Keratinocyte (primary cell): ENCODE data around the gene TRIM63. TPM values are rescaled to one million over a fixed set of nuclear protein-coding genes. Genes with fewer than 3 reads are reported as not detected.

Source experiments
- DNase-seq: peaks from one replicate; pipeline ENCODE4 v3.0.0-alpha.2; 2011; ENCODE audit warnings: low read depth, missing footprints, low spot score
- FAIRE-seq: peaks from 2 replicates; lab custom pipeline; 2011; peaks lifted over from hg19 to GRCh38; lab: Jason Lieb, UNC
- H2AFZ ChIP-seq: 2 replicates; pipeline ENCODE4 v1.6.0; 2012; ENCODE audit warnings: low read length, control low read depth, inconsistent platforms; ENCODE audit not compliant: control insufficient read depth
- H3K27ac ChIP-seq: 2 replicates; pipeline ENCODE4 v1.5.1; 2011; ENCODE audit warnings: low read length; ENCODE audit not compliant: control insufficient read depth, insufficient read depth
- H3K27me3 ChIP-seq: 3 replicates; pipeline ENCODE4 v1.6.0; 2011; ENCODE audit warnings: low read length; ENCODE audit not compliant: control insufficient read depth, insufficient read depth; ENCODE audit errors: extremely low read depth
- H3K36me3 ChIP-seq, 2 experiments: 2 replicates in 1 of 2; 3 replicates in 1 of 2; pipeline ENCODE4 v1.5.1; 2011; ENCODE audit warnings: low read length in 2 of 2, mild to moderate bottlenecking in 1 of 2; ENCODE audit not compliant: control insufficient read depth in 2 of 2, insufficient read depth in 2 of 2; ENCODE audit errors: extremely low read depth in 1 of 2
- H3K4me1 ChIP-seq: 3 replicates; pipeline ENCODE4 v1.5.1; 2011; ENCODE audit warnings: low read length; ENCODE audit not compliant: control insufficient read depth, insufficient read depth; ENCODE audit errors: extremely low read depth
- H3K4me2 ChIP-seq: 3 replicates; pipeline ENCODE4 v1.6.0; 2011; ENCODE audit warnings: low read depth, low read length; ENCODE audit not compliant: control insufficient read depth, insufficient read depth; ENCODE audit errors: extremely low read depth
- H3K4me3 ChIP-seq, 3 experiments: fragments of 200-600 bp in 1 of 3; sonication (generic) in 1 of 3; 2 replicates in 2 of 3; 3 replicates in 1 of 3; pipeline ENCODE4 v1.5.1; 2011 to 2016; ENCODE audit warnings: low read length in 3 of 3, mild to moderate bottlenecking in 3 of 3, control low read depth in 2 of 3, inconsistent platforms in 1 of 3, low read depth in 1 of 3, mixed read lengths in 1 of 3, mixed run types in 1 of 3, moderate library complexity in 1 of 3; ENCODE audit not compliant: control insufficient read depth in 2 of 3, insufficient read depth in 2 of 3; ENCODE audit errors: extremely low read depth in 1 of 3
- H3K79me2 ChIP-seq: 2 replicates; pipeline ENCODE4 v1.6.0; 2012; ENCODE audit warnings: low read length; ENCODE audit not compliant: control insufficient read depth, insufficient read depth
- H3K9ac ChIP-seq: 3 replicates; pipeline ENCODE4 v1.6.0; 2011; ENCODE audit warnings: low read length; ENCODE audit not compliant: control insufficient read depth, insufficient read depth; ENCODE audit errors: extremely low read depth
- H3K9me1 ChIP-seq: 3 replicates; pipeline ENCODE4 v1.6.0; 2011; ENCODE audit warnings: low read length; ENCODE audit not compliant: control insufficient read depth, insufficient read depth; ENCODE audit errors: extremely low read depth
- H3K9me3 ChIP-seq: 2 replicates; pipeline ENCODE4 v1.5.1; 2012; ENCODE audit warnings: low read depth, low read length; ENCODE audit not compliant: control insufficient read depth
- H4K20me1 ChIP-seq: 3 replicates; pipeline ENCODE4 v1.6.0; 2011; ENCODE audit warnings: low read length; ENCODE audit not compliant: control insufficient read depth, insufficient read depth; ENCODE audit errors: extremely low read depth
- CTCF ChIP-seq, 3 experiments: IDR thresholded peaks in 1 of 3; conservative IDR thresholded peaks in 1 of 3; optimal IDR thresholded peaks in 1 of 3; 2 replicates in 2 of 3; 3 replicates in 1 of 3; pipeline versions ENCODE3 to v1.5.1; 2011; ENCODE audit warnings: low read length in 3 of 3, mild to moderate bottlenecking in 3 of 3, moderate library complexity in 2 of 3, control low read depth in 1 of 3, inconsistent platforms in 1 of 3; ENCODE audit not compliant: insufficient read depth in 2 of 3; ENCODE audit errors: extremely low read depth in 1 of 3
- EZH2 ChIP-seq: IDR thresholded peaks from one replicate; pipeline ENCODE4 v1.6.1; 2012; ENCODE audit warnings: inconsistent platforms, mild to moderate bottlenecking, low read length, moderate library complexity
- dilution Hi-C: fragments of 300-500 bp; cut with MboI; formaldehyde crosslinking; loops from one replicate; pipeline ENCODE4 v1.7.0; 2020; ENCODE audit warnings: low sequenced_read_pairs; ENCODE audit not compliant: extremely low pct_ligation_motif_present
- polyA plus RNA-seq, 5 experiments: library from polyadenylated mRNA; depleted of rRNA in 3 of 5; stranded (reverse) in 3 of 5; stranded (forward) in 1 of 5; unstranded in 1 of 5; fragments of >200 nt; gene quantifications; 1 replicate in 1 of 5; 2 replicates in 3 of 5; 3 replicates in 1 of 5; pipeline versions ENCODE4 v1.2.1 to v1.2.3, GENCODE V29; 2011 to 2012; ENCODE audit warnings: missing spikeins in 2 of 5, low read depth in 1 of 5, low replicate concordance in 1 of 5

Gene TRIM63
- polyA plus RNA-seq, 1 donor (not counting 4 experiments of a cell fraction or from before 2014, with no cell fraction given), result not detected

GRCh38 chr1:26045722-26046245 is 21.6 kb downstream of the TRIM63 start, which contains the start of gene SLC30A2:
Gene SLC30A2 (minus strand): TSS chr1:26046118. CDS start chr1:26045896, 222 bp downstream.
- H3K4me3 ChIP-seq, result no peak within 1 kb of the TSS

DNA sequence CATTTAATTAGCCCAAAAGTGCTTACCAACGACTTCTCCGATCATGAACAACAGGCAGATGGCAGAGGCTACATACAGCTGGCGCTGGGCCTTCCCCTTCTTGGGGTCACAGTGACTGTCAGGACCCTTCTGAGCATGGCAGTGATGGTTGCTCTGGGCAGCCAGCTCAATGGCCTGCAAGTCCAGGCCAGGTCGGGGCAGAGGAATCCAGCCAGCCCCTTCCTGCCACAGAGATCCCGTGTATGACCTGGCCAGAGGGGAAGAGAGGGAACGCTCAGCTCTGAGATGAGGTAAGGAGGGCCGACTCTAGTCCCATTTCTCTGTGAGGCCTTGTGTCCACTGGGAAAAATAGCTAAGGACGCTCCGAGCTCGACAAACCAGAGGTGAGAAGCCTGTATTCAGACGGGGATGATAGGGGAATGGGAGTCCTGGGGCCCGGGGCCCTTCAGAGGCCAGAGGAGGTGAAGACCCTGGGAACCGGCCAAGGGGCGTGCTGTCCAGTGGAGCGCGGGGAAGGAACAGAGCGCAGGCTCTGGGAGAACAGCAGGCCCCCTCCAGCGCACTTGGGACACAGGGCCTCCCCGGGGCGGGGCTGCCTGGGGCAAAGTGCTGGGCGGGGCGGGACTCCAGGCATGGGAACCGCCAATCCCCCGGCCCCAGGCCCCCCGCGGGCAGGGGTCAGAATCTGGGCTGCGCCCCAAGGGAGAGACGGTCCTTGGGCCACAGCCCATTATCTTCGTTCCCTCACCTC is 22.3 kb downstream of the TRIM63 start:
- Histone ChIP-seq H3K27ac (no peak overlapping the region), H3K4me2 (no peak overlapping the region), H3K4me1 (no peaks in the 10 kb centered on the region), H4K20me1 (peaks cover 3% of the 10 kb centered on the region), H3K36me3 (no peaks in the 10 kb centered on the region), H3K9me3 (no peaks in the 10 kb centered on the region), H3K79me2 (no peaks in the 10 kb centered on the region), H3K9ac (no peak overlapping the region), H3K4me3 (no peak overlapping the region), H2AFZ (no peak overlapping the region), H3K9me1 (no peaks in the 10 kb centered on the region), H3K27me3 (peaks cover 75% of the 10 kb centered on the region)
- no peak for TF ChIP-seq EZH2
- dilution Hi-C loops, result no loop called here
- DNase-seq (no peak), FAIRE-seq (no peak)

More at GRCh38 chr1:26045722-26046245, 21.6 kb downstream of the TRIM63 start, which contains the start of gene SLC30A2:
- peaks cover 76% of the 10 kb centered on the region for H3K27me3 ChIP-seq
- H3K79me2 ChIP-seq, result no peaks in the 10 kb centered on the region
- no peak within 1 kb of the TSS for H3K27ac ChIP-seq
- no peak for DNase-seq
- H3K4me1 ChIP-seq, result no peaks in the 10 kb centered on the region
- peak; percentile 33 for TF ChIP-seq EZH2
- no peak for TF ChIP-seq CTCF (optimal IDR thresholded peaks at IDR 0.05 in 1 of 3, IDR thresholded peaks at IDR 0.05 in 1 of 3, conservative IDR thresholded peaks at IDR 0.05 in 1 of 3; ENCODE audit: extremely low read depth in 1 of 3, insufficient read depth in 2 of 3, low read length in 3 of 3)
- FAIRE-seq, result no peak
- H3K9me1 ChIP-seq, result no peaks in the 10 kb centered on the region
- no peaks in the 10 kb centered on the region for H3K9me3 ChIP-seq
- H3K4me2 ChIP-seq, result peak within 1 kb of the TSS; percentile 48
- no peak within 1 kb of the TSS for H2AFZ ChIP-seq
- H4K20me1 ChIP-seq, result peaks cover 3% of the 10 kb centered on the region
- H3K9ac ChIP-seq, result no peak within 1 kb of the TSS
- no peaks in the 10 kb centered on the region for H3K36me3 ChIP-seq
- dilution Hi-C loops, result no loop called here
